ENCODE data around the gene ACAD8. TPM values are rescaled to one million over a fixed set of nuclear protein-coding genes. Genes with fewer than 3 reads are reported as not detected.

Gene ACAD8
- polyA plus RNA-seq (2013, experiment 1 of 2) = 13.5 TPM
- 14.4 TPM for polyA plus RNA-seq (2013, experiment 2 of 2)

GRCh38 chr11:134253188-134253993 is at the start of gene ACAD8, which contains the start of gene THYN1:
Gene ACAD8 (plus strand): TSS chr11:134253568. CDS start chr11:134253601, 33 bp downstream.
Gene THYN1 (minus strand): TSS chr11:134253352. CDS start chr11:134252882, 470 bp downstream.
- H2BK15ac ChIP-seq (replicated peaks; ENCODE audit: low read depth) = no peak within 1 kb of the TSS
- H3K9ac ChIP-seq (ENCODE audit: low read length) = peak within 1 kb of the TSS; percentile 80
- peak; percentile 99 for DNase-seq
- H4K5ac ChIP-seq (ENCODE audit: low read length) = no peak within 1 kb of the TSS
- H3K27me3 ChIP-seq (ENCODE audit: insufficient read depth, low read length, poor library complexity) = no peaks in the 10 kb centered on the region
- no peaks in the 10 kb centered on the region for H3K79me2 ChIP-seq (ENCODE audit: control insufficient read depth, insufficient read depth, low read length)
- no peak within 1 kb of the TSS for H3K27ac ChIP-seq (ENCODE audit: low read depth, low read length)
- no peaks in the 10 kb centered on the region for H3K79me1 ChIP-seq (ENCODE audit: low read length)
- H3K4ac ChIP-seq (ENCODE audit: low read depth, low read length) = peak within 1 kb of the TSS; percentile 22
- no peaks in the 10 kb centered on the region for H3K36me3 ChIP-seq (ENCODE audit: control insufficient read depth, insufficient read depth, low read length)
- peak within 1 kb of the TSS; percentile 94 for H3K56ac ChIP-seq (ENCODE audit: low read length)
- H3K23ac ChIP-seq (ENCODE audit: low read length) = no peak within 1 kb of the TSS
- H3K4me3 ChIP-seq (ENCODE audit: low read length) = peak within 1 kb of the TSS; percentile 91
- H2BK5ac ChIP-seq (ENCODE audit: low read length) = no peak within 1 kb of the TSS
- H3K4me1 ChIP-seq (ENCODE audit: control insufficient read depth, low read depth, low read length) = peaks cover 2% of the 10 kb centered on the region
- no peak within 1 kb of the TSS for H2BK120ac ChIP-seq (ENCODE audit: low read depth, low read length)
- no peak within 1 kb of the TSS for H2AK5ac ChIP-seq (ENCODE audit: low read length)
- peak within 1 kb of the TSS; percentile 95 for H3K4me2 ChIP-seq (ENCODE audit: low read length)
- no peak within 1 kb of the TSS for H4K8ac ChIP-seq (ENCODE audit: low read depth, low read length)
- no peak within 1 kb of the TSS for H3K18ac ChIP-seq (ENCODE audit: low read length)
- no CpG with 5 or more reads among the region's 70 CpGs for WGBS (ENCODE audit: extremely low coverage, insufficient coverage, low lambda C conversion rate)

DNA sequence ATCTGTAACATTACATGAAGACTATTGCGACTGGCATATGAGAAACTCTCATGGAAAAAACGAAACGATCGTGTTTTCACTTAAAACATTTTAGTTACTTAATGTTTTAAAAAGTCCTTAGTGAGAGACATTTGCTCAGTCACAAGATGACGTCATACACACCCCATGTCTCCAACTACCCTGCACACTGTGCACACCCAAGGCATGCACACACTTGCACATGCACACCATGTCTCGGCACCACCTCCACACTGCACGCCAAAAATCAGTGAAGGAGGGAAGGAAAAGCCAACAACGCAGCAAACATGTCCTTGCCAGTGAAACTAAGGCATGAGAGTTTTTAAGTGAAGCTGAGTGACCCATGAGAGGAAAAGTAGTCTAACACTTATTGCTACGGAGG is 47.6 kb upstream of the ACAD8 start:
- DNase-seq = no peak
- Histone ChIP-seq H3K23ac (ENCODE audit: low read length) (no peak overlapping the region), H2BK120ac (ENCODE audit: low read depth, low read length) (no peak overlapping the region), H2BK5ac (ENCODE audit: low read length) (no peak overlapping the region), H3K9ac (ENCODE audit: low read length) (no peak overlapping the region), H3K4me2 (ENCODE audit: low read length) (no peak overlapping the region), H3K79me1 (ENCODE audit: low read length) (peaks cover 2% of the 10 kb centered on the region), H2AK5ac (ENCODE audit: low read length) (no peak overlapping the region), H3K36me3 (ENCODE audit: control insufficient read depth, insufficient read depth, low read length) (peaks cover 6% of the 10 kb centered on the region), H3K4me1 (ENCODE audit: control insufficient read depth, low read depth, low read length) (no peaks in the 10 kb centered on the region), H3K27ac (ENCODE audit: low read depth, low read length) (no peak overlapping the region), H4K8ac (ENCODE audit: low read depth, low read length) (no peak overlapping the region), H3K79me2 (ENCODE audit: control insufficient read depth, insufficient read depth, low read length) (peaks cover 2% of the 10 kb centered on the region), H2BK15ac (replicated peaks; ENCODE audit: low read depth) (no peak overlapping the region), H3K18ac (ENCODE audit: low read length) (no peak overlapping the region), H3K4me3 (ENCODE audit: low read length) (no peak overlapping the region), H4K5ac (ENCODE audit: low read length) (no peak overlapping the region), H3K4ac (ENCODE audit: low read depth, low read length) (no peak overlapping the region), H3K56ac (ENCODE audit: low read length) (no peak overlapping the region), H3K27me3 (ENCODE audit: insufficient read depth, low read length, poor library complexity) (no peaks in the 10 kb centered on the region)
- no CpG with 5 or more reads among the region's 9 CpGs for WGBS (ENCODE audit: extremely low coverage, insufficient coverage, low lambda C conversion rate)

DNA sequence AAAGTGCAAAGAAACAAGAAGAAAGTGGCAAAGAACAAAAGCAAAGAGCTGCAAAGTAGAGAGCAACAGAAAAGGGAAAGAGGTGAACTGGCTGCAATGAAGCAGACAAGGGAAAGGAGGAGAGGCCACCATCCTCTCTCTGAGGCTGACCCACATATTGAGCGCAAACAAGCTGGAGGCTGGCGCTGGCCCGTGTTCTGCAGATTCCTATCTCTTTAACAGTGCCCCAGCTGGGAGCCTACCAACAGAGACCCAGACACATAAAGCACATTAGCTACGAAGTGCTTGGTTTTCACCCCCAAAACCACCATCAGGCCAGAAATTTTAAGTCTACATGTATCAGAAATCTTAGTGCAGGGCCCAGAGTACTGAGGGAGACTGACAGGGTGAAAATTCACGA is 47.2 kb upstream of the ACAD8 start:
- H3K79me1 ChIP-seq (ENCODE audit: low read length) = peaks cover 4% of the 10 kb centered on the region
- H3K27ac ChIP-seq (ENCODE audit: low read depth, low read length) = no peak overlapping the region
- H2BK120ac ChIP-seq (ENCODE audit: low read depth, low read length) = no peak overlapping the region
- H3K18ac ChIP-seq (ENCODE audit: low read length) = no peak overlapping the region
- no peak overlapping the region for H3K4ac ChIP-seq (ENCODE audit: low read depth, low read length)
- no CpG with 5 or more reads among the region's 5 CpGs for WGBS (ENCODE audit: extremely low coverage, insufficient coverage, low lambda C conversion rate)
- peaks cover 6% of the 10 kb centered on the region for H3K36me3 ChIP-seq (ENCODE audit: control insufficient read depth, insufficient read depth, low read length)
- no peak overlapping the region for H4K5ac ChIP-seq (ENCODE audit: low read length)
- H4K8ac ChIP-seq (ENCODE audit: low read depth, low read length) = no peak overlapping the region
- DNase-seq = no peak
- H2BK5ac ChIP-seq (ENCODE audit: low read length) = no peak overlapping the region
- no peak overlapping the region for H2AK5ac ChIP-seq (ENCODE audit: low read length)
- H3K9ac ChIP-seq (ENCODE audit: low read length) = no peak overlapping the region
- H2BK15ac ChIP-seq (replicated peaks; ENCODE audit: low read depth) = no peak overlapping the region
- no peak overlapping the region for H3K23ac ChIP-seq (ENCODE audit: low read length)
- no peaks in the 10 kb centered on the region for H3K4me1 ChIP-seq (ENCODE audit: control insufficient read depth, low read depth, low read length)
- no peaks in the 10 kb centered on the region for H3K27me3 ChIP-seq (ENCODE audit: insufficient read depth, low read length, poor library complexity)
- H3K79me2 ChIP-seq (ENCODE audit: control insufficient read depth, insufficient read depth, low read length) = peaks cover 2% of the 10 kb centered on the region
- no peak overlapping the region for H3K4me3 ChIP-seq (ENCODE audit: low read length)
- H3K56ac ChIP-seq (ENCODE audit: low read length) = no peak overlapping the region
- H3K4me2 ChIP-seq (ENCODE audit: low read length) = no peak overlapping the region

GRCh38 chr11:134207538-134208239 is 45.7 kb upstream of the ACAD8 start:
- peak; percentile 38 for DNase-seq
- H3K4me2 ChIP-seq (ENCODE audit: low read length) = no peak overlapping the region
- no peak overlapping the region for H3K9ac ChIP-seq (ENCODE audit: low read length)
- no peak overlapping the region for H3K56ac ChIP-seq (ENCODE audit: low read length)
- H3K27ac ChIP-seq (ENCODE audit: low read depth, low read length) = no peak overlapping the region
- WGBS (ENCODE audit: extremely low coverage, insufficient coverage, low lambda C conversion rate) = no CpG with 5 or more reads among the region's 16 CpGs
- no peak overlapping the region for H3K18ac ChIP-seq (ENCODE audit: low read length)
- H2BK120ac ChIP-seq (ENCODE audit: low read depth, low read length) = no peak overlapping the region
- H3K4me1 ChIP-seq (ENCODE audit: control insufficient read depth, low read depth, low read length) = no peaks in the 10 kb centered on the region
- H2AK5ac ChIP-seq (ENCODE audit: low read length) = no peak overlapping the region
- H4K5ac ChIP-seq (ENCODE audit: low read length) = no peak overlapping the region
- H3K23ac ChIP-seq (ENCODE audit: low read length) = no peak overlapping the region
- H4K8ac ChIP-seq (ENCODE audit: low read depth, low read length) = no peak overlapping the region
- no peak overlapping the region for H2BK5ac ChIP-seq (ENCODE audit: low read length)
- peaks cover 3% of the 10 kb centered on the region for H3K36me3 ChIP-seq (ENCODE audit: control insufficient read depth, insufficient read depth, low read length)
- no peaks in the 10 kb centered on the region for H3K27me3 ChIP-seq (ENCODE audit: insufficient read depth, low read length, poor library complexity)
- no peak overlapping the region for H3K4ac ChIP-seq (ENCODE audit: low read depth, low read length)
- H3K4me3 ChIP-seq (ENCODE audit: low read length) = no peak overlapping the region
- peaks cover 4% of the 10 kb centered on the region for H3K79me1 ChIP-seq (ENCODE audit: low read length)
- H2BK15ac ChIP-seq (replicated peaks; ENCODE audit: low read depth) = no peak overlapping the region
- peaks cover 4% of the 10 kb centered on the region for H3K79me2 ChIP-seq (ENCODE audit: control insufficient read depth, insufficient read depth, low read length)

GRCh38 chr11:134215836-134216235 is 37.5 kb upstream of the ACAD8 start:
- Histone ChIP-seq H4K5ac (ENCODE audit: low read length) (no peak overlapping the region), H3K18ac (ENCODE audit: low read length) (no peak overlapping the region), H3K79me1 (ENCODE audit: low read length) (peaks cover 10% of the 10 kb centered on the region), H3K9ac (ENCODE audit: low read length) (no peak overlapping the region), H2AK5ac (ENCODE audit: low read length) (no peak overlapping the region), H3K4ac (ENCODE audit: low read depth, low read length) (no peak overlapping the region), H3K36me3 (ENCODE audit: control insufficient read depth, insufficient read depth, low read length) (peaks cover 6% of the 10 kb centered on the region), H3K4me1 (ENCODE audit: control insufficient read depth, low read depth, low read length) (no peaks in the 10 kb centered on the region), H3K23ac (ENCODE audit: low read length) (no peak overlapping the region), H3K4me3 (ENCODE audit: low read length) (no peak overlapping the region), H3K79me2 (ENCODE audit: control insufficient read depth, insufficient read depth, low read length) (peaks cover 7% of the 10 kb centered on the region), H4K8ac (ENCODE audit: low read depth, low read length) (no peak overlapping the region), H2BK15ac (replicated peaks; ENCODE audit: low read depth) (no peak overlapping the region), H3K27ac (ENCODE audit: low read depth, low read length) (no peak overlapping the region), H3K56ac (ENCODE audit: low read length) (no peak overlapping the region), H2BK5ac (ENCODE audit: low read length) (no peak overlapping the region), H3K27me3 (ENCODE audit: insufficient read depth, low read length, poor library complexity) (no peaks in the 10 kb centered on the region), H2BK120ac (ENCODE audit: low read depth, low read length) (no peak overlapping the region), H3K4me2 (ENCODE audit: low read length) (no peak overlapping the region)
- DNase-seq = no peak
- no CpG with 5 or more reads among the region's 7 CpGs for WGBS (ENCODE audit: extremely low coverage, insufficient coverage, low lambda C conversion rate)

Measured in mesendoderm (in vitro differentiated cells).